GM12878 (cell line): Measurements from ENCODE around the gene HIVEP1. TPM values are rescaled to one million over a fixed set of nuclear protein-coding genes. Genes with fewer than 3 reads are reported as not detected.

Source experiments
- ATAC-seq: fragments of 200-7000 bp; cut with Tn5 transposase; 3 replicates; pipeline ENCODE4 v1.9.1; 2020; ENCODE audit warnings: mild to moderate bottlenecking, moderate library complexity
- BruUV-seq: library from RNA; stranded (reverse); fragments of 400-500 nt; replicated peaks from 2 replicates; lab custom pipeline; 2021; lab: Mats Ljungman, UMichigan
- CTCF ChIA-PET: fragments of 300-600 bp; sonication (Branson Sonifier 250); formaldehyde crosslinking; extraction: SDS; loops from one replicate; lab custom pipeline; 2021; ENCODE audit warnings: inconsistent platforms; lab: Yijun Ruan, JAX
- POLR2A ChIA-PET: fragments of 350-600 bp; formaldehyde crosslinking; extraction: SDS; loops from one replicate; lab custom pipeline; 2021; ENCODE audit warnings: inconsistent platforms; lab: Charles Lee
- RAD21 ChIA-PET: fragments of 300-600 bp; sonication (Branson Sonifier 250); formaldehyde crosslinking; loops from one replicate; lab custom pipeline; 2023; ENCODE audit warnings: antibody characterized with exemption; ENCODE audit not compliant: unreplicated experiment; lab: Charles Lee
- SMC1A ChIA-PET: fragments of 300-600 bp; sonication (Branson Sonifier 250); formaldehyde crosslinking; loops from one replicate; lab custom pipeline; 2023; ENCODE audit not compliant: unreplicated experiment, uncharacterized antibody; lab: Charles Lee
- DNase-seq: peaks from one replicate; pipeline ENCODE4 v3.0.0-alpha.2; 2011; ENCODE audit warnings: low read depth, low spot score
- FAIRE-seq: peaks from 3 replicates; lab custom pipeline; 2011; peaks lifted over from hg19 to GRCh38; lab: Jason Lieb, UNC
- H2AFZ ChIP-seq: 2 replicates; pipeline ENCODE4 v1.6.0; 2011; ENCODE audit warnings: low read depth, low read length, control low read depth; ENCODE audit not compliant: control insufficient read depth
- H3K27ac ChIP-seq: 2 replicates; pipeline ENCODE4 v1.5.1; 2011; ENCODE audit warnings: control low read depth; ENCODE audit not compliant: control insufficient read depth, insufficient read depth
- H3K27me3 ChIP-seq, 2 experiments: replicated peaks in 1 of 2; 2 replicates each; pipeline versions ENCODE4 v1.6.0 to v1.6.1; 2011; ENCODE audit warnings: low read length in 1 of 2; ENCODE audit not compliant: control insufficient read depth in 2 of 2, insufficient read depth in 2 of 2
- H3K36me3 ChIP-seq, 2 experiments: 2 replicates each; pipeline ENCODE4 v1.5.1; 2011; ENCODE audit warnings: low read length in 1 of 2; ENCODE audit not compliant: control insufficient read depth in 2 of 2, insufficient read depth in 2 of 2
- H3K4me1 ChIP-seq: 2 replicates; pipeline ENCODE4 v1.6.1; 2011; ENCODE audit warnings: mild to moderate bottlenecking, low read length, moderate library complexity, mixed read lengths; ENCODE audit not compliant: control insufficient read depth, insufficient read depth
- H3K4me2 ChIP-seq: 2 replicates; pipeline ENCODE4 v1.6.0; 2011; ENCODE audit warnings: control low read depth; ENCODE audit not compliant: control insufficient read depth, insufficient read depth
- H3K4me3 ChIP-seq: fragments of 200-600 bp; sonication (generic); 2 replicates; pipeline ENCODE4 v1.5.1; 2016
- H3K79me2 ChIP-seq: 2 replicates; pipeline ENCODE4 v1.6.0; 2011; ENCODE audit warnings: low read length; ENCODE audit not compliant: control insufficient read depth, insufficient read depth
- H3K9ac ChIP-seq: 2 replicates; pipeline ENCODE4 v1.8.0; 2011; ENCODE audit warnings: low read length, control low read depth, mixed read lengths; ENCODE audit not compliant: control insufficient read depth, insufficient read depth
- H3K9me3 ChIP-seq: replicated peaks from 3 replicates; pipeline ENCODE4 v1.5.1; 2011; ENCODE audit warnings: mild to moderate bottlenecking, low read length; ENCODE audit not compliant: control insufficient read depth, insufficient read depth
- H4K20me1 ChIP-seq: 2 replicates; pipeline ENCODE4 v1.6.0; 2011; ENCODE audit not compliant: control insufficient read depth, insufficient read depth
- CHD4 ChIP-seq: fragments of 200-600 bp; sonication (generic); IDR thresholded peaks from 2 replicates; pipeline ENCODE4 v1.6.1; 2016; ENCODE audit warnings: mild to moderate bottlenecking
- CREB1 ChIP-seq: IDR thresholded peaks from 2 replicates; pipeline ENCODE4 v1.6.1; 2012; ENCODE audit warnings: low read depth, mild to moderate bottlenecking, inconsistent platforms
- E2F8 ChIP-seq: fragments of 450-650 bp; IDR thresholded peaks from 2 replicates; pipeline ENCODE4 v1.6.1; 2018; ENCODE audit warnings: mild to moderate bottlenecking, low read depth, moderate library complexity; ENCODE audit not compliant: partially characterized antibody
- ETV6 ChIP-seq, 2 experiments: fragments of 450-650 bp in 1 of 2; IDR thresholded peaks in 1 of 2; conservative IDR thresholded peaks in 1 of 2; 2 replicates each; pipeline ENCODE4 v1.6.1; 2014; ENCODE audit warnings: antibody characterized with exemption in 1 of 2, borderline replicate concordance in 1 of 2, low read depth in 1 of 2, mild to moderate bottlenecking in 1 of 2, moderate library complexity in 1 of 2
- HCFC1 ChIP-seq: fragments of 150-350 bp; IDR thresholded peaks from 2 replicates; pipeline ENCODE4 v1.6.1; 2014; ENCODE audit warnings: low read length
- JUNB ChIP-seq: IDR thresholded peaks from 2 replicates; pipeline ENCODE4 v1.6.1; 2016; ENCODE audit warnings: antibody characterized with exemption, mild to moderate bottlenecking
- KAT2A ChIP-seq: conservative IDR thresholded peaks from 2 replicates; pipeline ENCODE4 v1.6.1; 2011; ENCODE audit warnings: low read depth, low read length; ENCODE audit not compliant: control insufficient read depth
- LARP7 ChIP-seq: fragments of 450-650 bp; IDR thresholded peaks from 2 replicates; pipeline ENCODE4 v1.6.1; 2017; ENCODE audit warnings: mild to moderate bottlenecking
- MAX ChIP-seq: IDR thresholded peaks from 2 replicates; pipeline ENCODE4 v1.6.1; 2012; ENCODE audit warnings: low read depth, low read length, improper control_type of control experiment
- NFXL1 ChIP-seq: fragments of 450-650 bp; IDR thresholded peaks from 2 replicates; pipeline ENCODE4 v1.6.1; 2017; ENCODE audit warnings: antibody characterized with exemption, mild to moderate bottlenecking, borderline replicate concordance
- NFYB ChIP-seq: IDR thresholded peaks from 2 replicates; pipeline ENCODE4 v1.6.1; 2011; ENCODE audit warnings: low read depth, mild to moderate bottlenecking, low read length, improper control_type of control experiment, moderate library complexity; ENCODE audit not compliant: insufficient read depth
- PML ChIP-seq: IDR thresholded peaks from 2 replicates; pipeline ENCODE4 v1.6.1; 2012; ENCODE audit warnings: low read length, inconsistent platforms
- RELB ChIP-seq: fragments of 450-650 bp; IDR thresholded peaks from 2 replicates; pipeline ENCODE4 v1.6.1; 2017; ENCODE audit warnings: low read depth, mild to moderate bottlenecking, moderate library complexity
- SRF ChIP-seq, 2 experiments: IDR thresholded peaks; 2 replicates each; pipeline ENCODE4 v1.6.1; 2011; ENCODE audit warnings: low read depth in 2 of 2, low read length in 2 of 2, mild to moderate bottlenecking in 1 of 2, moderate library complexity in 1 of 2
- WGBS: methylation state at CpG from one replicate; pipeline ENCODE4 v1.1.6; 2016; ENCODE audit warnings: low lambda C conversion rate; ENCODE audit not compliant: insufficient replicate concordance, insufficient coverage; ENCODE audit errors: missing lambda C conversion rate; 5-methylcytosine and 5-hydroxymethylcytosine counted together
- in situ Hi-C: fragments of 300-500 bp; cut with MboI; formaldehyde crosslinking; loops from 9 replicates; pipeline ENCODE4 v1.14.3; 2018; ENCODE audit warnings: mixed read lengths
- intact Hi-C: fragments of 100-400 bp; cut with micrococcal nuclease; formaldehyde crosslinking; loops from one replicate; pipeline ENCODE4 v1.14.2; 2022; ENCODE audit not compliant: unreplicated experiment
- polyA plus RNA-seq, 11 experiments: library from polyadenylated mRNA; depleted of rRNA in 4 of 11; unstranded in 6 of 11; stranded (reverse) in 5 of 11; fragments of >200 nt; fragmentation: Nextera tagmentation in 4 of 11; fragmentation: Illumina TruSeq in 1 of 11; extraction: Ambion mirVana in 4 of 11; extraction: Trizol in 1 of 11; gene quantifications; 1 replicate in 1 of 11; 2 replicates in 10 of 11; pipeline versions ENCODE4 v1.2.1 to v1.2.3, GENCODE V29; 2011 to 2016; ENCODE audit warnings: inconsistent platforms in 2 of 11, missing spikeins in 2 of 11, low read depth in 1 of 11
- total RNA-seq, 4 experiments: library from RNA; depleted of rRNA in 3 of 4; stranded (reverse); fragments of >200 nt in 3 of 4; fragmentation: Illumina TruSeq in 1 of 4; extraction: Trizol in 1 of 4; gene quantifications; 2 replicates each; pipeline versions ENCODE4 v1.2.1 to v1.2.3, GENCODE V29; 2013 to 2021
- TF ChIP-seq, protein P1 (sequence below): IDR thresholded peaks from 2 replicates; pipeline ENCODE4 v1.6.1; 2011; ENCODE audit warnings: borderline replicate concordance, low read depth, mild to moderate bottlenecking, moderate library complexity, low read length; ENCODE audit not compliant: insufficient read depth, poor library complexity, severe bottlenecking

The HIVEP1 gene
- total and polyA plus RNA-seq, 10 of the 15 experiments (the other 5 are each of a cell fraction or from before 2014, with no cell fraction given): 4.3 to 37.5 (median 21.6) TPM

GRCh38 chr6:12138381-12138780 is 126.3 kb downstream of the HIVEP1 start:
- no peak for TF ChIP-seq CREB1
- no peak for TF ChIP-seq SRF (IDR thresholded peaks at IDR 0.05; ENCODE audit: low read depth in 2 of 2, low read length in 2 of 2)
- TF ChIP-seq MAX: no peak
- TF ChIP-seq KAT2A: no peak
- TF ChIP-seq, protein P1, sequence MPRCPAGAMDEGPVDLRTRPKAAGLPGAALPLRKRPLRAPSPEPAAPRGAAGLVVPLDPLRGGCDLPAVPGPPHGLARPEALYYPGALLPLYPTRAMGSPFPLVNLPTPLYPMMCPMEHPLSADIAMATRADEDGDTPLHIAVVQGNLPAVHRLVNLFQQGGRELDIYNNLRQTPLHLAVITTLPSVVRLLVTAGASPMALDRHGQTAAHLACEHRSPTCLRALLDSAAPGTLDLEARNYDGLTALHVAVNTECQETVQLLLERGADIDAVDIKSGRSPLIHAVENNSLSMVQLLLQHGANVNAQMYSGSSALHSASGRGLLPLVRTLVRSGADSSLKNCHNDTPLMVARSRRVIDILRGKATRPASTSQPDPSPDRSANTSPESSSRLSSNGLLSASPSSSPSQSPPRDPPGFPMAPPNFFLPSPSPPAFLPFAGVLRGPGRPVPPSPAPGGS: no peak
- TF ChIP-seq CHD4: no peak
- TF ChIP-seq HCFC1: no peak
- TF ChIP-seq NFYB: no peak
- no peak for TF ChIP-seq JUNB
- no peak for TF ChIP-seq PML
- TF ChIP-seq LARP7: no peak
- TF ChIP-seq E2F8: no peak
- TF ChIP-seq RELB: no peak
- no peak for TF ChIP-seq NFXL1
- TF ChIP-seq ETV6 (conservative IDR thresholded peaks at IDR 0.05 in 1 of 2, IDR thresholded peaks at IDR 0.05 in 1 of 2; ENCODE audit: borderline replicate concordance in 1 of 2, low read depth in 1 of 2): no peak

More at GRCh38 chr6:12138381-12138780, 126.3 kb downstream of the HIVEP1 start:
- ChIA-PET CTCF (no interaction called here), RAD21 (interaction anchor here (1.3 kb wide), 1 partner anchor 73 kb away, joined by 4 read pairs; no protein-coding TSS in a partner anchor), POLR2A (no interaction called here), SMC1A (interaction anchor here (0.6 to 1.1 kb wide), 3 partner anchors 12 to 343 kb away, joined by 4 read pairs; no protein-coding TSS in a partner anchor)
- Histone ChIP-seq H3K36me3 (peaks cover 14 to 20% of the 10 kb centered on the region in 2 experiments), H3K4me2 (no peak overlapping the region), H3K27ac (no peak overlapping the region), H3K9ac (no peak overlapping the region), H3K9me3 (no peaks in the 10 kb centered on the region; the same call in 1 of the 3 replicates), H2AFZ (no peak overlapping the region), H3K79me2 (no peaks in the 10 kb centered on the region), H3K27me3 (no peaks in the 10 kb centered on the region), H3K4me1 (peaks cover 5% of the 10 kb centered on the region; the same call in 1 of the 2 replicates), H3K4me3 (no peak overlapping the region), H4K20me1 (no peaks in the 10 kb centered on the region)
- 100% methylated on average over 1 of the region's 1 CpG for WGBS
- intact Hi-C loops (no loop called here), in situ Hi-C loops (no loop called here)
- no peak for DNase-seq
- peak; percentile 54 for ATAC-seq
- FAIRE-seq: no peak
- no TSS peak for BruUV-seq
